T-helper 2 cell treated with Interferon-gamma antibody and Interleukin-4, amounts not matched to agents 5 μg/mL and 100 μg/mL, for 36 hours (primary cell): ENCODE results near the gene USP3.
A peak's percentile ranks its signal among the peaks of the same experiment; 100 is the strongest.

ENCODE experiments used
- DNase-seq: peaks from one replicate; pipeline ENCODE4 v3.0.0; 2021; ENCODE audit warnings: low spot score
- H3K27ac Mint-ChIP-seq: one replicate; pipeline ENCODE4 v1.8.0; 2021; ENCODE audit warnings: mild to moderate bottlenecking, mixed read lengths
- H3K27me3 Mint-ChIP-seq: one replicate; pipeline ENCODE4 v1.8.0; 2021; ENCODE audit warnings: low read depth, mixed read lengths
- H3K36me3 Mint-ChIP-seq: one replicate; pipeline ENCODE4 v1.8.0; 2021; ENCODE audit warnings: low read depth, mixed read lengths
- H3K4me1 Mint-ChIP-seq: one replicate; pipeline ENCODE4 v1.8.0; 2021; ENCODE audit warnings: low read depth, mixed read lengths
- H3K4me3 Mint-ChIP-seq: one replicate; pipeline ENCODE4 v1.8.0; 2022; ENCODE audit warnings: mild to moderate bottlenecking, moderate library complexity, mixed read lengths
- H3K9me3 Mint-ChIP-seq: one replicate; pipeline ENCODE4 v1.8.0; 2021; ENCODE audit warnings: mixed read lengths

Gene USP3

GRCh38 chr15:63469984-63470383 lies 34.4 kb upstream of the USP3 start:
- no peaks in the 10 kb centered on the region for H3K36me3 Mint-ChIP-seq
- DNase-seq: no peak
- H3K4me1 Mint-ChIP-seq: peaks cover 20% of the 10 kb centered on the region
- no peak overlapping the region for H3K27ac Mint-ChIP-seq
- H3K9me3 Mint-ChIP-seq: no peaks in the 10 kb centered on the region
- no peak overlapping the region for H3K4me3 Mint-ChIP-seq
- H3K27me3 Mint-ChIP-seq: peaks cover 6% of the 10 kb centered on the region

- Mint-ChIP-seq H3K4me3 (no peak overlapping the region), H3K27ac (no peak overlapping the region), H3K27me3 (no peaks in the 10 kb centered on the region), H3K4me1 (peaks cover 22% of the 10 kb centered on the region), H3K36me3 (no peaks in the 10 kb centered on the region), H3K9me3 (no peaks in the 10 kb centered on the region)
- no peak for DNase-seq
Measured at GRCh38 chr15:63473007-63473748, 31.2 kb upstream of the USP3 start.

- DNase-seq: no peak
- H3K27ac Mint-ChIP-seq: no peak overlapping the region
- no peaks in the 10 kb centered on the region for H3K36me3 Mint-ChIP-seq
- no peaks in the 10 kb centered on the region for H3K27me3 Mint-ChIP-seq
- peaks cover 22% of the 10 kb centered on the region for H3K4me1 Mint-ChIP-seq
- H3K4me3 Mint-ChIP-seq: no peak overlapping the region
- H3K9me3 Mint-ChIP-seq: no peaks in the 10 kb centered on the region
Measured at GRCh38 chr15:63473749-63473998, 30.7 kb upstream of the USP3 start.

- no peaks in the 10 kb centered on the region for H3K9me3 Mint-ChIP-seq
- peak; percentile 59 for DNase-seq
- H3K4me3 Mint-ChIP-seq: no peak overlapping the region
- H3K27ac Mint-ChIP-seq: no peak overlapping the region
- no peaks in the 10 kb centered on the region for H3K36me3 Mint-ChIP-seq
- H3K4me1 Mint-ChIP-seq: peaks cover 24% of the 10 kb centered on the region
- no peaks in the 10 kb centered on the region for H3K27me3 Mint-ChIP-seq
Measured at GRCh38 chr15:63473999-63474809, 30.2 kb upstream of the USP3 start.

- H3K9me3 Mint-ChIP-seq: no peaks in the 10 kb centered on the region
- no peaks in the 10 kb centered on the region for H3K36me3 Mint-ChIP-seq
- H3K27me3 Mint-ChIP-seq: no peaks in the 10 kb centered on the region
- H3K27ac Mint-ChIP-seq: no peak overlapping the region
- H3K4me3 Mint-ChIP-seq: no peak overlapping the region
- peaks cover 29% of the 10 kb centered on the region for H3K4me1 Mint-ChIP-seq
- no peak for DNase-seq
Measured at GRCh38 chr15:63474810-63475316, 29.5 kb upstream of the USP3 start.

GRCh38 chr15:63475707-63476106 lies 28.7 kb upstream of the USP3 start:
- Mint-ChIP-seq H3K27ac (no peak overlapping the region), H3K4me1 (peaks cover 35% of the 10 kb centered on the region), H3K36me3 (no peaks in the 10 kb centered on the region), H3K9me3 (no peaks in the 10 kb centered on the region), H3K27me3 (no peaks in the 10 kb centered on the region), H3K4me3 (no peak overlapping the region)
- DNase-seq: no peak

- Mint-ChIP-seq H3K4me3 (no peak overlapping the region), H3K27me3 (no peaks in the 10 kb centered on the region), H3K9me3 (no peaks in the 10 kb centered on the region), H3K36me3 (no peaks in the 10 kb centered on the region), H3K4me1 (peaks cover 41% of the 10 kb centered on the region), H3K27ac (no peak overlapping the region)
- no peak for DNase-seq
Measured at GRCh38 chr15:63476229-63476632, 28.2 kb upstream of the USP3 start.

GRCh38 chr15:63478243-63478642 lies 26.1 kb upstream of the USP3 start:
- Mint-ChIP-seq H3K4me3 (no peak overlapping the region), H3K27ac (peak overlapping the region; percentile 29), H3K27me3 (no peaks in the 10 kb centered on the region), H3K4me1 (peaks cover 42% of the 10 kb centered on the region), H3K9me3 (no peaks in the 10 kb centered on the region), H3K36me3 (no peaks in the 10 kb centered on the region)
- no peak for DNase-seq

- H3K4me1 Mint-ChIP-seq: peaks cover 49% of the 10 kb centered on the region
- H3K9me3 Mint-ChIP-seq: no peaks in the 10 kb centered on the region
- no peak for DNase-seq
- peak overlapping the region; percentile 84 for H3K27ac Mint-ChIP-seq
- peak overlapping the region; percentile 34 for H3K4me3 Mint-ChIP-seq
- no peaks in the 10 kb centered on the region for H3K27me3 Mint-ChIP-seq
- no peaks in the 10 kb centered on the region for H3K36me3 Mint-ChIP-seq
Measured at GRCh38 chr15:63480441-63480821, 24.0 kb upstream of the USP3 start.

GRCh38 chr15:63481105-63481810 lies 23.1 kb upstream of the USP3 start:
- H3K9me3 Mint-ChIP-seq: no peaks in the 10 kb centered on the region
- H3K36me3 Mint-ChIP-seq: no peaks in the 10 kb centered on the region
- H3K27ac Mint-ChIP-seq: peak overlapping the region; percentile 84
- H3K27me3 Mint-ChIP-seq: no peaks in the 10 kb centered on the region
- peaks cover 46% of the 10 kb centered on the region for H3K4me1 Mint-ChIP-seq
- DNase-seq: peak; percentile 37
- H3K4me3 Mint-ChIP-seq: no peak overlapping the region

- Mint-ChIP-seq H3K27ac (no peak overlapping the region), H3K4me3 (no peak overlapping the region), H3K4me1 (peaks cover 53% of the 10 kb centered on the region), H3K9me3 (no peaks in the 10 kb centered on the region), H3K36me3 (no peaks in the 10 kb centered on the region), H3K27me3 (no peaks in the 10 kb centered on the region)
- no peak for DNase-seq
Measured at GRCh38 chr15:63482874-63483323, 21.5 kb upstream of the USP3 start.

GRCh38 chr15:63483521-63484371 lies 20.6 kb upstream of the USP3 start:
- peak overlapping the region; percentile 85 for H3K27ac Mint-ChIP-seq
- peak; percentile 16 for DNase-seq
- no peaks in the 10 kb centered on the region for H3K36me3 Mint-ChIP-seq
- no peaks in the 10 kb centered on the region for H3K27me3 Mint-ChIP-seq
- H3K4me1 Mint-ChIP-seq: peaks cover 53% of the 10 kb centered on the region
- H3K9me3 Mint-ChIP-seq: no peaks in the 10 kb centered on the region
- H3K4me3 Mint-ChIP-seq: peak overlapping the region; percentile 48

GRCh38 chr15:63484433-63485186 lies 19.8 kb upstream of the USP3 start:
- Mint-ChIP-seq H3K4me1 (peaks cover 46% of the 10 kb centered on the region), H3K4me3 (peak overlapping the region; percentile 59), H3K9me3 (no peaks in the 10 kb centered on the region), H3K27ac (peak overlapping the region; percentile 85), H3K27me3 (no peaks in the 10 kb centered on the region), H3K36me3 (no peaks in the 10 kb centered on the region)
- DNase-seq: no peak
